ENCODE data around the gene LLGL2. TPM values are rescaled to one million over a fixed set of nuclear protein-coding genes. Genes with fewer than 3 reads are reported as not detected.

The LLGL2 gene
- total RNA-seq, 6 donors from 2014 or later: 113 to 256 (median 175) TPM

DNA sequence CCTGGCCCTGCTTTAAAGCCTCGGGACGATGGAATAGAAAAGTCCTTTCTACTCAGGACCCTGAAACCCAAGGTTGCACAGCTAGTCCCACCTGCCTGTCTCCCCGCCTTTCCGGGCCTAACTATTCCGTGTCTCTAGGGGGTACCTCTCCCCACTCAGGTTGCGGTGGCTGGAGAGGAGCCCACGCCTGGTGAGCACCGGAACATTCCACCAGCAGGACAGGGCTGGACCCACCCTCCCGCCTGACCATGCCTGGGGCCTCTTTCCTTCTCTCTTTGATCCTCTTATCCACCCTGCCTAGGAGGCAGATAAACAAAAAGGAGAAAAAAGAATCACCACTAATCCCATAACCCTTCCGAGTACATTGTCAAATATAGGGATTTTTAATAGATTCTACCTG lies 10.9 kb downstream of the LLGL2 start:
- ATAC-seq (ENCODE audit: low FRiP score in 2 of 2): no peak
- Histone ChIP-seq H3K27me3 (no peaks in the 10 kb centered on the region), H3K4me1 (peaks cover 0 to 42% (median 17%) of the 10 kb centered on the region in 4 donors), H3K27ac (peak overlapping the region; percentile 55 to 64 (median 61)), H3K36me3 (peaks cover 0 to 14% (median 0%) of the 10 kb centered on the region in 4 donors), H3K4me3 (no peak overlapping the region), H3K9me3 (no peaks in the 10 kb centered on the region)
- no peak for TF ChIP-seq POLR2AphosphoS5 (IDR thresholded peaks at IDR 0.05)
- TF ChIP-seq POLR2A (IDR thresholded peaks at IDR 0.05): no peak
- TF ChIP-seq, protein P1, sequence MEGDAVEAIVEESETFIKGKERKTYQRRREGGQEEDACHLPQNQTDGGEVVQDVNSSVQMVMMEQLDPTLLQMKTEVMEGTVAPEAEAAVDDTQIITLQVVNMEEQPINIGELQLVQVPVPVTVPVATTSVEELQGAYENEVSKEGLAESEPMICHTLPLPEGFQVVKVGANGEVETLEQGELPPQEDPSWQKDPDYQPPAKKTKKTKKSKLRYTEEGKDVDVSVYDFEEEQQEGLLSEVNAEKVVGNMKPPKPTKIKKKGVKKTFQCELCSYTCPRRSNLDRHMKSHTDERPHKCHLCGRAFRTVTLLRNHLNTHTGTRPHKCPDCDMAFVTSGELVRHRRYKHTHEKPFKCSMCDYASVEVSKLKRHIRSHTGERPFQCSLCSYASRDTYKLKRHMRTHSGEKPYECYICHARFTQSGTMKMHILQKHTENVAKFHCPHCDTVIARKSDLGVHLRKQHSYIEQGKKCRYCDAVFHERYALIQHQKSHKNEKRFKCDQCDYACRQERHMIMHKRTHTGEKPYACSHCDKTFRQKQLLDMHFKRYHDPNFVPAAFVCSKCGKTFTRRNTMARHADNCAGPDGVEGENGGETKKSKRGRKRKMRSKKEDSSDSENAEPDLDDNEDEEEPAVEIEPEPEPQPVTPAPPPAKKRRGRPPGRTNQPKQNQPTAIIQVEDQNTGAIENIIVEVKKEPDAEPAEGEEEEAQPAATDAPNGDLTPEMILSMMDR (IDR thresholded peaks at IDR 0.05): no peak
- no peak for TF ChIP-seq EP300 (IDR thresholded peaks at IDR 0.05)
- no peak for DNase-seq
- 75 to 91% methylated on average over 9 to 10 of the region's 10 CpGs for WGBS, 2 donors

DNA sequence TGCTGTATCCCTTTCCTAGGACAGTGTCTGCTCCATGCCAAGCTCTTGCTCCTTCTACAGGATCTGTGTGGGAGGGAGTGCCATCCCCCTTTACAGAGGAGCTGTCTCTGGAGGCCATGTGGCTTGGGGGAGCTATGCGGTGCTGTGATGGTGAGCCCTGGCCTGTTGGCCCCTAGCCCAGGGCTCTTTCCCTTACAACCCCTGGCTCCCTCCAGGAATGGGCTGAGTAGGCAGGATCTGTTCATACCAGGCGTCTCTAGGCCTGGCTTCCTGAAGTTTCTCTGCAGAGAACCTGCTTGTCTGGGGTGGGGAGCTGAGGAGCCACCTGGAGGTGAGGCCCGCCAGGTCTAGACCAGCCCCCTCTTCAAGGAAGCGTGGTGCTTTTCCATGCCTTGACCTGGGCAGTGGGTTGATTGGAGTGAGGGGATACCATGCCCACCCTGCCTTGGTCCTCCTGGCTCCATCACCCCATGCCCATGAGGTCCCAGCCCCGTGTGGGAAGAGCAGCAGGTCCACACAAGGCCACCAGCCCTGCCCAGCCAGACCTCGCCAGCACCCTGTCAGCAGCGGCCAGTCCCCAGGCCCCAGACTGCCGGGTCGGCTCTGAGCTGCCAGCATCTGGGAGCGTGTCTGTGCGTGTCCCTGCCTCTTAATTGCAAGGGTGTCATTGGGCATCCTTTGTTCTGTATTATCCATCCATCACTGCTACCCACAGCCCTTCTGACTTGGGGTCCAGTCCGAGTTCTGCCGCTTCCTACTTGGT lies 14.7 kb downstream of the LLGL2 start:
- Histone ChIP-seq H3K27ac (no peak overlapping the region), H3K36me3 (peaks cover 0 to 8% (median 0%) of the 10 kb centered on the region in 4 donors), H3K9me3 (no peaks in the 10 kb centered on the region), H3K27me3 (no peaks in the 10 kb centered on the region), H3K4me1 (peaks cover 0 to 27% (median 9%) of the 10 kb centered on the region in 4 donors), H3K4me3 (no peak overlapping the region)
- ATAC-seq (ENCODE audit: low FRiP score in 2 of 2): no peak
- DNase-seq: peak in 1 of 2 donors; percentile 69
- 84 to 93% methylated on average over 3 to 13 of the region's 13 CpGs for WGBS, 2 donors
- no peak for TF ChIP-seq POLR2AphosphoS5 (IDR thresholded peaks at IDR 0.05)
- TF ChIP-seq POLR2A (IDR thresholded peaks at IDR 0.05): no peak
- TF ChIP-seq EP300 (IDR thresholded peaks at IDR 0.05): no peak
- TF ChIP-seq, protein P1 (IDR thresholded peaks at IDR 0.05): no peak

DNA sequence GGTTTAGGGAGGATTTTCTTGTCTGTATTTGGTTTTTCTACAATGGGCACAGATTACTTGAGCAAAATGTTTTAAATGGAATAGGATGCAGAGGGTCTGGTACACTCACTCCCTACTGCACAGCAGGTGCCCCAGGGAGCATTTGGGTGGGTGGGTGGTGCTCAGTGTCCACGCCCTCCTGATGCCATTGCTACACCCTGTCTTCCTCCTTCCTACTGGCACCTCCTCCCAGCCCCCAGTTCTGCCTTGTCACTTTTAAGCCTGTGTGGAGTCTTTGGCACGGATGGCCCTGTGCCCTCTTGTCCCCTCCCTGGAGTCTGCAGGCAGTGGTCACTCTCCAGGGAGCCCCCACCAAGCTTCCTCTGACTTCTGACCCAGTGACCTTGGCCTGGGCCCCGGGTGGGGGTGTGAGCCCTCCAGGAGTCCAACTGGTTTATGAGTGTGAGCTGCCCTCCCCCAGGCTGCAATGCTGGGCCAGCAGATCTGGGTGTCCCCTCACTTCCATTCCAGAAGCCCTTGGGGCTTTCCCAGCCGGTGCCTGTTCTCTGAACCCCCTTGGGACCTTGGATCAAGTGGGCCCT lies 15.5 kb downstream of the LLGL2 start:
- H3K27ac ChIP-seq: no peak overlapping the region
- H3K9me3 ChIP-seq: no peaks in the 10 kb centered on the region
- DNase-seq (no peak), ATAC-seq (ENCODE audit: low FRiP score in 2 of 2) (no peak)
- TF ChIP-seq POLR2AphosphoS5 (IDR thresholded peaks at IDR 0.05) (no peak), EP300 (IDR thresholded peaks at IDR 0.05) (no peak), POLR2A (IDR thresholded peaks at IDR 0.05) (no peak)
- TF ChIP-seq, protein P1 (IDR thresholded peaks at IDR 0.05): no peak
- H3K36me3 ChIP-seq: peaks cover 0 to 8% (median 0%) of the 10 kb centered on the region in 4 donors
- no peak overlapping the region for H3K4me3 ChIP-seq
- 75 to 79% methylated on average over 3 to 4 of the region's 4 CpGs for WGBS, 2 donors
- peaks cover 0 to 19% (median 6%) of the 10 kb centered on the region in 4 donors for H3K4me1 ChIP-seq
- H3K27me3 ChIP-seq: no peaks in the 10 kb centered on the region

DNA sequence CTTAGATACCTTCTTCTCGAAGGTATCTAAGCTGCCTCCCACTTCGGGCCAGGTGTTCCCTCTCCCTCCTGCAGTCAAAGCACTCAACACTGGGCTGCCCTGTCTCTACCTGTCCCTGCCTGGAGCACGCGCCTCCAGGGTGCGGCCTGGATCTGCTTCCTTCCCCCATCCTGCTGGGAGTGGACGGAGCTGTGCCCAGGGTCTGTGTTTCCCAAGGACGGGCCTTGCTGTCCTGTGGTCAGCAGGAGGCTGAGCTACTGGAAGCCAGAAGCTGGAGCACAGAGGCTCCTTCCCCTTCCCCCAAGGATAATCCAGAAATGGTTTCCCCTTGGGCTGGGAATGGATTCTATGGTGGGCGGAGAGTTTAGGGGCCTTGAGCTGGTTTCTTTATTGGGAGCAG lies 16.7 kb downstream of the LLGL2 start:
- H3K9me3 ChIP-seq: no peaks in the 10 kb centered on the region
- peaks cover 0 to 8% (median 0%) of the 10 kb centered on the region in 4 donors for H3K36me3 ChIP-seq
- no peaks in the 10 kb centered on the region for H3K27me3 ChIP-seq
- peaks cover 0 to 14% (median 3%) of the 10 kb centered on the region in 4 donors for H3K4me1 ChIP-seq
- TF ChIP-seq EP300 (IDR thresholded peaks at IDR 0.05) (no peak), POLR2AphosphoS5 (IDR thresholded peaks at IDR 0.05) (no peak), POLR2A (IDR thresholded peaks at IDR 0.05) (no peak)
- TF ChIP-seq, protein P1 (IDR thresholded peaks at IDR 0.05): no peak
- 74 to 90% methylated on average over 8 of the region's 8 CpGs for WGBS, 2 donors
- H3K27ac ChIP-seq: peak overlapping the region in 1 of 4 donors; percentile 44
- peak in 1 of 2 donors; percentile 35 for DNase-seq
- ATAC-seq (ENCODE audit: low FRiP score in 2 of 2): no peak
- H3K4me3 ChIP-seq: no peak overlapping the region

All from upper lobe of left lung (tissue), 6 donors.